Measurements from ENCODE around the gene TGIF2. TPM values are rescaled to one million over a fixed set of nuclear protein-coding genes. Genes with fewer than 3 reads are reported as not detected.
A peak's percentile ranks its signal among the peaks of the same experiment; 100 is the strongest.

Gene TGIF2
- total and polyA plus RNA-seq, 2 of the 8 experiments (the other 6 are each of a cell fraction or from before 2014, with no cell fraction given), result 49.7 to 76.7 TPM

GRCh38 chr20:36633285-36633772 is 59.9 kb downstream of the TGIF2 start:
- Histone ChIP-seq H3K36me3 (ENCODE audit: control insufficient read depth in 2 of 4, insufficient read depth in 4 of 4, low read length in 3 of 4) (no peaks in the 10 kb centered on the region), H2BK20ac (ENCODE audit: low read length) (no peak overlapping the region), H3K4me3 (ENCODE audit: extremely low read depth in 1 of 4, insufficient read depth in 2 of 4, low read depth in 3 of 4, low read length in 4 of 4) (no peak overlapping the region), H4K91ac (replicated peaks; ENCODE audit: insufficient read length, low read length) (no peak overlapping the region), H3K79me1 (ENCODE audit: low read depth, low read length) (no peaks in the 10 kb centered on the region), H4K20me1 (replicated peaks in 1 of 2; ENCODE audit: control insufficient read depth in 1 of 2, insufficient read depth in 2 of 2, low read length in 2 of 2) (no peaks in the 10 kb centered on the region), H4K8ac (ENCODE audit: extremely low read depth, insufficient read depth, low read length) (peak overlapping the region; percentile 22), H3K18ac (ENCODE audit: extremely low read depth, low read length) (no peak overlapping the region), H2BK120ac (replicated peaks; ENCODE audit: low read depth, low read length) (no peak overlapping the region), H2BK15ac (ENCODE audit: low read length) (no peak overlapping the region), H3K79me2 (ENCODE audit: control insufficient read depth in 1 of 2, insufficient read depth in 2 of 2, low read length in 2 of 2) (no peaks in the 10 kb centered on the region), H3K9me3 (ENCODE audit: insufficient read depth in 2 of 2, low read depth in 1 of 2, low read length in 1 of 2) (no peaks in the 10 kb centered on the region), H2BK5ac (ENCODE audit: low read depth, low read length) (peak overlapping the region; percentile 66; the same call in 1 of the 2 replicates), H3K27me3 (replicated peaks in 1 of 4; ENCODE audit: control insufficient read depth in 3 of 4, extremely low read depth in 1 of 4, insufficient read depth in 3 of 4, low read length in 3 of 4) (no peaks in the 10 kb centered on the region), H2AFZ (ENCODE audit: low read length) (no peak overlapping the region), H3K4me1 (replicated peaks in 1 of 4; ENCODE audit: control insufficient read depth in 3 of 4, insufficient read depth in 4 of 4, low read length in 3 of 4) (no peaks in the 10 kb centered on the region; a peak in 2 of 7 replicates), H3K27ac (ENCODE audit: low read depth, low read length) (no peak overlapping the region), H3K4ac (replicated peaks; ENCODE audit: insufficient read length, low read depth, low read length) (no peak overlapping the region), H2AK5ac (ENCODE audit: low read depth, low read length) (no peak overlapping the region), H4K5ac (ENCODE audit: insufficient read length, low read depth, low read length) (no peak overlapping the region), H2BK12ac (ENCODE audit: low read depth, low read length) (no peak overlapping the region), H3K56ac (replicated peaks; ENCODE audit: insufficient read length, low read depth, low read length) (no peak overlapping the region), H3K9ac (replicated peaks in 1 of 4; ENCODE audit: extremely low read depth in 1 of 4, low read depth in 3 of 4, low read length in 3 of 4) (no peak overlapping the region), H3K23me2 (ENCODE audit: low read depth, low read length) (no peaks in the 10 kb centered on the region), H3K23ac (ENCODE audit: insufficient read length) (no peak overlapping the region), H3K4me2 (ENCODE audit: insufficient read depth in 1 of 2, low read depth in 2 of 2, low read length in 2 of 2) (no peak overlapping the region), H3K14ac (ENCODE audit: insufficient read length) (no peak overlapping the region)
- FAIRE-seq (no peak), DNase-seq (ENCODE audit: low read depth in 1 of 2, low spot score in 2 of 2) (no peak)
- TF ChIP-seq SIX5 (IDR thresholded peaks at IDR 0.05; ENCODE audit: low read depth, low read length) (no peak), CEBPB (IDR thresholded peaks at IDR 0.05; ENCODE audit: low read depth, low read length) (no peak)
- WGBS, 2 experiments (ENCODE audit: extremely low coverage in 1 of 2, insufficient coverage in 1 of 2, insufficient read length in 1 of 2, insufficient replicate concordance in 2 of 2, low coverage in 1 of 2, low lambda C conversion rate in 2 of 2, missing lambda C conversion rate in 1 of 2), result 89% methylated on average over 9 of the region's 9 CpGs; no CpG with 5 or more reads in 1 of the 2 experiments
- ChIA-PET POLR2A (ENCODE audit: partially characterized antibody) (interaction anchor here (0.6 to 1.7 kb wide), 4 partner anchors 27 to 161 kb away, joined by 3 to 4 read pairs (median 3); no protein-coding TSS in a partner anchor), CTCF (ENCODE audit: partially characterized antibody) (interaction anchor here (0.6 to 9.9 kb wide), 23 partner anchors 9 to 924 kb away, joined by 3 to 92 read pairs (median 5); partner anchors contain the start of genes DSN1, RAB5IF and SLA2)
